Fibroblast of skin of abdomen (primary cell): ENCODE results near the gene KRTAP10-8.
"Not testable (repeated sequence)": the region's sequence is repeated elsewhere in the genome, so short reads cannot be mapped to it uniquely, and the experiment has no call there.

Source experiments
- DNase-seq: peaks from one replicate; pipeline ENCODE4 v3.0.0-alpha.2; 2013

Gene KRTAP10-8

GRCh38 chr21:44579056-44579832 lies 32.6 kb upstream of the KRTAP10-8 start:
- no peak for DNase-seq

DNA sequence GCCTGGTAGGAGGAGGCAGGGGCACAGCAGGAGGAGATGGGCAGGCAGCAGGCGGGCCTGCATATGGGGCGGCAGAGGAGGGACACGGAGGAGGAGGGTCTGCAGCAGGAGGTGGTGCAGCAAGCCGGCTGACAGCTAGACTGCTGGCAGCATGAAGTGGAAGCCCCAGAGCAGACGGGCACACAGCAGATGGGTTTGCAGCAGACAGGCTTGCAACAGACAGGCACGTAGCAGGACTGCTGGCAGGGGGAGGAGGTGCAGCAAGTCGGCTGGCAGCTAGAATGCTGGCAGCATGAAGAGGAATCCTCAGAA lies 32.1 kb upstream of the KRTAP10-8 start:
- no peak for DNase-seq

DNA sequence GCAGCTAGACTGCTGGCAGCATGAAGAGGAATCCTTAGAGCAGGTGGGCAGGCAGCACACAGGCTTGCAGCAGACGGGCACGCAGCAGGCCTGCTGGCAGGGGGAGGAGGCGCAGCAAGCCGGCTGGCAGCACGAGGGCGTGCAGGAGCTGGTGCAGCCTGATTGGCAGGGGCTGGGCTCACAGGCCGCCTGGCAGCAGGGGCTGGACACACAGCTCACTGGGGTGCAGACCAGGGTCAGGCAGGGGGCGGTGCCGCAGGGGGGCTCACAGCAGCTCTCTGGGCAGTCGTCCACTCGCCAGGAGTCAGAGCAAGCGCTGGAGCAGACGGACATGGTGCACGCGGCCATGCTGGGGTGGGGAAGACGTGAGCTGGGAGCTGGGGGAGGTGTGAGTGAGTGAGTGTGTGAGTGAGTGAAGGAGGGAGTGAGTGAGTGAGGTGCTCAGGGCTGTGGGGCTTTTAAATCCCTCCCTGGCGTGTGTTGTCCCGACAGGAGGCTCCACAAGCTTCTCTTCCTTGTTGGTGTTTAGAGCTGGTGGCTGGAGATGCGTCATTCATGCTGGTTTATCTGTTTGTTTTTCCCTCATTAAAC lies 31.6 kb upstream of the KRTAP10-8 start, which contains the start of gene KRTAP10-5:
Gene KRTAP10-5 (minus strand): TSS at position 374 of the 591 bp plus-strand sequence. CDS start 26 bp downstream, at position 348.
- DNase-seq: not testable (repeated sequence)

GRCh38 chr21:44581158-44581557 lies 30.7 kb upstream of the KRTAP10-8 start:
- DNase-seq: no peak

DNA sequence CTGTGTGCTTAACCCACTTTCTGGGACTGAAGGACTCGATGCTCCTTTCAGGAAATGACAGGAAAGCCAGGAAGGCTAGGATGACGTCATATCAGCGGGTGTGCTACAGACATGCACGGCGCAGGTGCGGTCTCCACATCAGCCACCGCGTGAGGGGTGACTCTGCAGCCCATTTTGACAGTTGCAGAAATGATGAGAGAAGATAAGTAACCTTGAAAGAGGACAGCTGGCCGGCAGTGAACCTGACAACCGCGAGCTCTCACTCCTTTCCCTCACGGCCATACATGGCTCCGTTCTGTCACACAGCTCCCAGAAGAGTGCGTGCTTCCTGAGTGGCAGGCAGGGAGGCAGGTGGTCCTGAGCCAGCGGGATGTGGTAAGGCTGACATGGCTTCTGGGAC lies 29.8 kb upstream of the KRTAP10-8 start:
- no peak for DNase-seq

GRCh38 chr21:44583089-44583799 lies 28.6 kb upstream of the KRTAP10-8 start:
- DNase-seq: no peak

GRCh38 chr21:44583800-44584147 lies 28.1 kb upstream of the KRTAP10-8 start:
- DNase-seq: no peak

GRCh38 chr21:44585892-44586291 lies 26.0 kb upstream of the KRTAP10-8 start:
- DNase-seq: no peak

DNA sequence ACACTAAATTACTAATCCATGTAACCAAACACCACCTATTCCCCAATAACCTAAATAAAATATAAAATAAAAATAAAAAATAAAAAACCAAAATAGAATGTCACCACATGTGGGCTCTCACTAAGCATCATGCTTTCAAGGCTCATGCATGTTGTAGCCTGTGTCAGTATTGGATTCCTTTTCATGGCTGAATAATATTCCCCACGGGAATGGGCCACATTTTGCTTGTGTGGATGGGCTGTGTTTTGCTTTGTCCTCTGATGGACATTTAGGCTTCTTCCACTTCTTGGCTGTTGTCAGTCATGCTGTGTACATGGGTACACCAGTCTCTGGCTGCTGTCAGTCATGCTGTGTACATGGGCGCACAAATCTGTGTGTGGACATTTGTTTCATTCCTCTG lies 22.8 kb upstream of the KRTAP10-8 start:
- DNase-seq: no peak

GRCh38 chr21:44589586-44590305 lies 22.1 kb upstream of the KRTAP10-8 start:
- DNase-seq: no peak

GRCh38 chr21:44590311-44590721 lies 21.6 kb upstream of the KRTAP10-8 start:
- DNase-seq: no peak

- not testable (repeated sequence) for DNase-seq
Observed at GRCh38 chr21:44590897-44591800, 20.7 kb upstream of the KRTAP10-8 start.

DNA sequence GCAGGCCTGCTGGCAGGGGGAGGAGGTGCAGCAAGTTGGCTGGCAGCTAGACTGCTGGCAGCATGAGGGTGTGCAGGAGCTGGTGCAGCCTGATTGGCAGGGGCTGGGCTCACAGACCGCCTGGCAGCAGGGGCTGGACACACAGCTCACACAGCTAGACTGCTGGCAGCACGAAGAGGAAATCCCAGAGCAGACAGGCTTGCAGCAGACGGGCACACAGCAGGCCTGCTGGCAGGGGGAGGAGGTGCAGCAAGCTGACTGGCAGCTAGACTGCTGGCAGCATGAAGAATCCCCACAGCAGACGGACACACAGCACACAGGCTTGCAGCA lies 20.1 kb upstream of the KRTAP10-8 start:
- DNase-seq: not testable (repeated sequence)

- DNase-seq: no peak
Observed at GRCh38 chr21:44592446-44593311, 19.2 kb upstream of the KRTAP10-8 start, which contains the start of gene KRTAP10-6. Gene KRTAP10-6, minus strand, starts transcription at chr21:44592505. Its CDS starts 21 bp downstream, at chr21:44592484.

GRCh38 chr21:44593598-44594405 lies 18.1 kb upstream of the KRTAP10-8 start:
- DNase-seq: no peak

- DNase-seq: no peak
Observed at GRCh38 chr21:44594406-44594916, 17.4 kb upstream of the KRTAP10-8 start.

- no peak for DNase-seq
Observed at GRCh38 chr21:44595524-44595923, 16.4 kb upstream of the KRTAP10-8 start.

- no peak for DNase-seq
Observed at GRCh38 chr21:44596068-44596725, 15.7 kb upstream of the KRTAP10-8 start.

- DNase-seq: no peak
Observed at GRCh38 chr21:44598061-44598460, 13.8 kb upstream of the KRTAP10-8 start.
